Activated T-cell treated with anti-CD3 and anti-CD28 coated beads, Interleukin-2, amount 50 U/mL, for 72 hours (primary cell): ENCODE data around the gene TMEM187. TPM values are rescaled to one million over a fixed set of nuclear protein-coding genes. Genes with fewer than 3 reads are reported as not detected.

Experiments
- ATAC-seq, 2 donors: fragments of 150-1000 bp; cut with Tn5 transposase; replicated peaks in 1 of 2; 2 replicates each; pipeline ENCODE4 v1.10.0; 2021; ENCODE audit warnings: moderate library complexity in 2 of 2, mild to moderate bottlenecking in 1 of 2
- DNase-seq, 2 donors: peaks; one replicate each; pipeline ENCODE4 v3.0.0; 2021 to 2022; ENCODE audit warnings: mixed read lengths in 1 of 2
- H3K27ac Mint-ChIP-seq: one replicate; pipeline ENCODE4 v1.8.0; 2022; ENCODE audit warnings: mild to moderate bottlenecking, moderate library complexity, mixed read lengths
- H3K27me3 Mint-ChIP-seq: one replicate; pipeline ENCODE4 v1.8.0; 2022; ENCODE audit warnings: low read depth, mixed read lengths
- H3K36me3 Mint-ChIP-seq, 2 donors: one replicate each; pipeline ENCODE4 v1.8.0; 2022; ENCODE audit warnings: mixed read lengths in 2 of 2, mild to moderate bottlenecking in 1 of 2; ENCODE audit not compliant: insufficient read depth in 2 of 2
- H3K4me1 Mint-ChIP-seq: one replicate; pipeline ENCODE4 v1.8.0; 2022; ENCODE audit warnings: low read depth, mixed read lengths
- H3K4me3 Mint-ChIP-seq, 2 donors: one replicate each; pipeline ENCODE4 v1.8.0; 2022; ENCODE audit warnings: mild to moderate bottlenecking in 2 of 2, mixed read lengths in 2 of 2, moderate library complexity in 2 of 2
- H3K9me3 Mint-ChIP-seq, 2 donors: one replicate each; pipeline ENCODE4 v1.8.0; 2022; ENCODE audit warnings: mixed read lengths in 2 of 2
- total RNA-seq, 2 donors: library from RNA; stranded (reverse); gene quantifications; one replicate each; pipeline ENCODE4 v1.2.3, GENCODE V29; 2022

TMEM187 gene
- total RNA-seq, 2 donors from 2014 or later: 9.1 to 9.8 TPM

GRCh38 chrX:153953342-153953830 lies 19.2 kb upstream of the TMEM187 start:
- Mint-ChIP-seq H3K27me3 (no peaks in the 10 kb centered on the region), H3K9me3 (no peaks in the 10 kb centered on the region), H3K36me3 (peaks cover 2 to 18% of the 10 kb centered on the region in 2 donors), H3K4me3 (no peak overlapping the region), H3K27ac (no peak overlapping the region), H3K4me1 (peaks cover 10% of the 10 kb centered on the region)
- ATAC-seq: peak; percentile 72 to 77
- peak; percentile 83 to 84 for DNase-seq

GRCh38 chrX:153953892-153954557 lies 18.5 kb upstream of the TMEM187 start:
- no peak for DNase-seq
- no peak overlapping the region for H3K27ac Mint-ChIP-seq
- no peak overlapping the region for H3K4me3 Mint-ChIP-seq
- no peaks in the 10 kb centered on the region for H3K9me3 Mint-ChIP-seq
- H3K27me3 Mint-ChIP-seq: no peaks in the 10 kb centered on the region
- H3K4me1 Mint-ChIP-seq: peaks cover 5% of the 10 kb centered on the region
- no peak for ATAC-seq
- peaks cover 2 to 18% of the 10 kb centered on the region in 2 donors for H3K36me3 Mint-ChIP-seq

GRCh38 chrX:153954558-153955227 lies 17.9 kb upstream of the TMEM187 start:
- Mint-ChIP-seq H3K36me3 (peaks cover 2 to 18% of the 10 kb centered on the region in 2 donors), H3K4me3 (no peak overlapping the region), H3K9me3 (no peaks in the 10 kb centered on the region), H3K27me3 (no peaks in the 10 kb centered on the region), H3K27ac (no peak overlapping the region), H3K4me1 (no peaks in the 10 kb centered on the region)
- ATAC-seq (no peak), DNase-seq (no peak)

GRCh38 chrX:153955228-153955732 lies 17.3 kb upstream of the TMEM187 start:
- H3K36me3 Mint-ChIP-seq: peaks cover 2 to 18% of the 10 kb centered on the region in 2 donors
- ATAC-seq (no peak), DNase-seq (no peak)
- H3K27me3 Mint-ChIP-seq: no peaks in the 10 kb centered on the region
- no peak overlapping the region for H3K4me3 Mint-ChIP-seq
- H3K4me1 Mint-ChIP-seq: no peaks in the 10 kb centered on the region
- no peak overlapping the region for H3K27ac Mint-ChIP-seq
- H3K9me3 Mint-ChIP-seq: no peaks in the 10 kb centered on the region

- peaks cover 2 to 22% of the 10 kb centered on the region in 2 donors for H3K36me3 Mint-ChIP-seq
- no peak for ATAC-seq
Measured at GRCh38 chrX:153956044-153956907, 16.3 kb upstream of the TMEM187 start.

GRCh38 chrX:153957224-153957623 lies 15.3 kb upstream of the TMEM187 start:
- Mint-ChIP-seq H3K36me3 (peaks cover 2 to 23% of the 10 kb centered on the region in 2 donors), H3K4me1 (no peaks in the 10 kb centered on the region), H3K9me3 (no peaks in the 10 kb centered on the region), H3K27ac (no peak overlapping the region), H3K4me3 (no peak overlapping the region), H3K27me3 (no peaks in the 10 kb centered on the region)
- ATAC-seq (no peak), DNase-seq (no peak)

More at GRCh38 chrX:153956044-153956907, 16.3 kb upstream of the TMEM187 start:
- Mint-ChIP-seq H3K4me3 (no peak overlapping the region), H3K9me3 (no peaks in the 10 kb centered on the region), H3K27me3 (no peaks in the 10 kb centered on the region), H3K27ac (no peak overlapping the region), H3K4me1 (no peaks in the 10 kb centered on the region)
- DNase-seq: no peak

GRCh38 chrX:153958605-153959004 lies 13.9 kb upstream of the TMEM187 start:
- no peak for ATAC-seq
- no peaks in the 10 kb centered on the region for H3K27me3 Mint-ChIP-seq
- no peaks in the 10 kb centered on the region for H3K9me3 Mint-ChIP-seq
- no peak for DNase-seq
- no peak overlapping the region for H3K4me3 Mint-ChIP-seq
- no peak overlapping the region for H3K27ac Mint-ChIP-seq
- peaks cover 2 to 18% of the 10 kb centered on the region in 2 donors for H3K36me3 Mint-ChIP-seq
- no peaks in the 10 kb centered on the region for H3K4me1 Mint-ChIP-seq

- ATAC-seq (no peak), DNase-seq (no peak)
- Mint-ChIP-seq H3K4me3 (no peak overlapping the region), H3K27ac (no peak overlapping the region), H3K4me1 (no peaks in the 10 kb centered on the region), H3K36me3 (peaks cover 2 to 14% of the 10 kb centered on the region in 2 donors), H3K27me3 (no peaks in the 10 kb centered on the region), H3K9me3 (no peaks in the 10 kb centered on the region)
Measured at GRCh38 chrX:153959649-153960048, 12.9 kb upstream of the TMEM187 start.

GRCh38 chrX:153960077-153960476 lies 12.5 kb upstream of the TMEM187 start:
- H3K4me1 Mint-ChIP-seq: peaks cover 3% of the 10 kb centered on the region
- no peak for DNase-seq
- H3K9me3 Mint-ChIP-seq: no peaks in the 10 kb centered on the region
- peaks cover 2 to 14% of the 10 kb centered on the region in 2 donors for H3K36me3 Mint-ChIP-seq
- H3K4me3 Mint-ChIP-seq: no peak overlapping the region
- no peaks in the 10 kb centered on the region for H3K27me3 Mint-ChIP-seq
- ATAC-seq: no peak
- H3K27ac Mint-ChIP-seq: no peak overlapping the region

GRCh38 chrX:153960786-153961185 lies 11.8 kb upstream of the TMEM187 start:
- Mint-ChIP-seq H3K4me3 (no peak overlapping the region), H3K27me3 (no peaks in the 10 kb centered on the region), H3K4me1 (peaks cover 7% of the 10 kb centered on the region), H3K36me3 (peaks cover 2 to 14% of the 10 kb centered on the region in 2 donors), H3K27ac (no peak overlapping the region), H3K9me3 (no peaks in the 10 kb centered on the region)
- DNase-seq (no peak), ATAC-seq (no peak)

- DNase-seq (no peak), ATAC-seq (no peak)
- no peaks in the 10 kb centered on the region for H3K9me3 Mint-ChIP-seq
- no peaks in the 10 kb centered on the region for H3K27me3 Mint-ChIP-seq
- peaks cover 2 to 16% of the 10 kb centered on the region in 2 donors for H3K36me3 Mint-ChIP-seq
- H3K4me3 Mint-ChIP-seq: no peak overlapping the region
- no peak overlapping the region for H3K27ac Mint-ChIP-seq
- H3K4me1 Mint-ChIP-seq: peaks cover 13% of the 10 kb centered on the region
Measured at GRCh38 chrX:153961292-153961691, 11.3 kb upstream of the TMEM187 start.

- DNase-seq (no peak), ATAC-seq (no peak)
- no peak overlapping the region for H3K4me3 Mint-ChIP-seq
- H3K9me3 Mint-ChIP-seq: no peaks in the 10 kb centered on the region
- H3K27ac Mint-ChIP-seq: no peak overlapping the region
- no peaks in the 10 kb centered on the region for H3K27me3 Mint-ChIP-seq
- H3K36me3 Mint-ChIP-seq: peaks cover 5 to 12% of the 10 kb centered on the region in 2 donors
- H3K4me1 Mint-ChIP-seq: peaks cover 34% of the 10 kb centered on the region
Measured at GRCh38 chrX:153963546-153963945, 9.0 kb upstream of the TMEM187 start.

GRCh38 chrX:153964105-153964504 lies 8.4 kb upstream of the TMEM187 start:
- H3K27me3 Mint-ChIP-seq: no peaks in the 10 kb centered on the region
- ATAC-seq (no peak), DNase-seq (no peak)
- H3K4me3 Mint-ChIP-seq: no peak overlapping the region
- no peaks in the 10 kb centered on the region for H3K9me3 Mint-ChIP-seq
- H3K36me3 Mint-ChIP-seq: peaks cover 5 to 12% of the 10 kb centered on the region in 2 donors
- no peak overlapping the region for H3K27ac Mint-ChIP-seq
- H3K4me1 Mint-ChIP-seq: peaks cover 34% of the 10 kb centered on the region
